A549 (cell line): Measurements from ENCODE around the gene MPPE1. TPM values are rescaled to one million over a fixed set of nuclear protein-coding genes. Genes with fewer than 3 reads are reported as not detected.

Source experiments
- ATAC-seq, 2 experiments: fragments of 200-7000 bp in 1 of 2; fragments of >200 bp in 1 of 2; cut with Nextera tagmentation in 1 of 2; cut with Tn5 transposase in 1 of 2; 3 replicates each; pipeline versions ENCODE4 v1.8.0 to v1.9.1; 2018 to 2020; ENCODE audit warnings: mild to moderate bottlenecking in 1 of 2, moderate library complexity in 1 of 2
- CTCF ChIA-PET: fragments of 300-600 bp; sonication (Branson Sonifier 250); formaldehyde crosslinking; extraction: SDS; loops from one replicate; lab custom pipeline; 2021; ENCODE audit warnings: antibody characterized with exemption, inconsistent platforms; lab: Yijun Ruan, JAX
- POLR2A ChIA-PET: fragments of 350-600 bp; formaldehyde crosslinking; extraction: SDS; loops from one replicate; lab custom pipeline; 2021; ENCODE audit warnings: antibody characterized with exemption, inconsistent platforms; lab: Yijun Ruan, JAX
- DNase-seq, 2 experiments: peaks; one replicate each; pipeline versions ENCODE4 v3.0.0 to v3.0.0-alpha.2; 2011 to 2016; ENCODE audit warnings: low read depth in 1 of 2, low spot score in 1 of 2
- FAIRE-seq: peaks from 2 replicates; lab custom pipeline; 2011; peaks lifted over from hg19 to GRCh38; lab: Jason Lieb, UNC
- H3K27ac ChIP-seq, 2 experiments: fragments of >200 bp; sonication (Bioruptor Twin); formaldehyde crosslinking; 3 replicates each; pipeline ENCODE4 v1.5.1; 2016 to 2017
- H3K4me1 ChIP-seq: fragments of >200 bp; sonication (Bioruptor Twin); formaldehyde crosslinking; 3 replicates; pipeline ENCODE4 v1.6.1; 2016
- H3K4me2 ChIP-seq: fragments of >200 bp; sonication (Bioruptor Twin); formaldehyde crosslinking; 3 replicates; pipeline ENCODE4 v1.6.1; 2016
- H3K4me3 ChIP-seq: fragments of >200 bp; sonication (Bioruptor Twin); formaldehyde crosslinking; 3 replicates; pipeline ENCODE4 v1.5.1; 2016
- H3K9me3 ChIP-seq: fragments of >200 bp; sonication (Bioruptor Twin); formaldehyde crosslinking; 3 replicates; pipeline ENCODE4 v1.6.1; 2016
- CBX2 ChIP-seq: fragments of 200-600 bp; sonication (generic); IDR thresholded peaks from 2 replicates; pipeline ENCODE4 v1.6.1; 2016; ENCODE audit warnings: low read depth, mild to moderate bottlenecking, borderline replicate concordance
- EHF ChIP-seq: fragments of 250-450 bp; sonication (Bioruptor Pico); IDR thresholded peaks from 2 replicates; pipeline ENCODE4 v1.5.0; 2020; ENCODE audit warnings: mild to moderate bottlenecking
- EHMT2 ChIP-seq: fragments of 200-600 bp; sonication (generic); IDR thresholded peaks from 2 replicates; pipeline ENCODE4 v1.6.1; 2016; ENCODE audit warnings: antibody characterized with exemption, low read depth, mild to moderate bottlenecking, moderate library complexity
- EP300 ChIP-seq, 2 experiments: fragments of >200 bp; sonication (Bioruptor Twin); formaldehyde crosslinking; IDR thresholded peaks; 2 replicates in 1 of 2; 3 replicates in 1 of 2; pipeline ENCODE4 v1.6.1; 2016 to 2017
- FOSB ChIP-seq: fragments of 250-450 bp; sonication (Bioruptor Pico); IDR thresholded peaks from 2 replicates; pipeline ENCODE4 v1.5.0; 2020; ENCODE audit warnings: mild to moderate bottlenecking, moderate library complexity
- HDAC2 ChIP-seq: fragments of 200-600 bp; sonication (generic); IDR thresholded peaks from 2 replicates; pipeline ENCODE4 v1.6.1; 2016
- HOXA7 ChIP-seq: fragments of 250-450 bp; sonication (Bioruptor Pico); IDR thresholded peaks from 2 replicates; pipeline ENCODE4 v1.5.0; 2020; ENCODE audit warnings: mild to moderate bottlenecking, moderate library complexity
- HOXB13 ChIP-seq: fragments of 250-450 bp; sonication (Bioruptor Pico); IDR thresholded peaks from 2 replicates; pipeline ENCODE4 v1.5.0; 2020; ENCODE audit warnings: low read depth, mild to moderate bottlenecking, moderate library complexity
- HOXB5 ChIP-seq: fragments of 250-450 bp; sonication (Bioruptor Pico); IDR thresholded peaks from 2 replicates; pipeline ENCODE4 v1.5.0; 2020; ENCODE audit warnings: mild to moderate bottlenecking, moderate library complexity
- JUNB ChIP-seq: fragments of >200 bp; sonication (Bioruptor Twin); formaldehyde crosslinking; IDR thresholded peaks from 2 replicates; pipeline ENCODE4 v1.6.1; 2016
- MAFK ChIP-seq: fragments of 450-650 bp; IDR thresholded peaks from 2 replicates; pipeline ENCODE4 v1.6.1; 2014; ENCODE audit not compliant: partially characterized antibody
- MYC ChIP-seq: IDR thresholded peaks from 2 replicates; pipeline ENCODE4 v1.6.1; 2012; ENCODE audit warnings: mild to moderate bottlenecking, inconsistent platforms, low read length, improper control_type of control experiment, borderline replicate concordance
- NFE2L2 ChIP-seq: fragments of 150-350 bp; conservative IDR thresholded peaks from 2 replicates; pipeline ENCODE4 v1.6.1; 2014; ENCODE audit warnings: low read length
- PBX3 ChIP-seq: IDR thresholded peaks from 2 replicates; pipeline ENCODE4 v1.6.1; 2012
- PHF8 ChIP-seq: fragments of 200-600 bp; sonication (generic); IDR thresholded peaks from 2 replicates; pipeline ENCODE4 v1.6.1; 2016; ENCODE audit warnings: low read depth, mild to moderate bottlenecking, antibody characterized with exemption, moderate library complexity, borderline replicate concordance
- RAD21 ChIP-seq, 2 experiments: fragments of >200 bp in 1 of 2; sonication (Bioruptor Twin) in 1 of 2; formaldehyde crosslinking in 1 of 2; IDR thresholded peaks in 1 of 2; conservative IDR thresholded peaks in 1 of 2; 2 replicates in 1 of 2; 3 replicates in 1 of 2; pipeline ENCODE4 v1.6.1; 2012 to 2018; ENCODE audit warnings: inconsistent platforms in 1 of 2
- RARB ChIP-seq: fragments of 250-450 bp; sonication (Bioruptor Pico); IDR thresholded peaks from 2 replicates; pipeline ENCODE4 v1.8.0; 2021; ENCODE audit warnings: mild to moderate bottlenecking, moderate library complexity
- RCOR1 ChIP-seq: fragments of 150-350 bp; IDR thresholded peaks from 2 replicates; pipeline ENCODE4 v1.6.1; 2014; ENCODE audit warnings: antibody characterized with exemption, low read length, low read depth
- RFX5 ChIP-seq: fragments of 450-650 bp; IDR thresholded peaks from 2 replicates; pipeline ENCODE4 v1.7.1; 2014; ENCODE audit warnings: antibody characterized with exemption, mild to moderate bottlenecking, moderate library complexity
- RNF2 ChIP-seq: fragments of 200-600 bp; sonication (generic); IDR thresholded peaks from 2 replicates; pipeline ENCODE4 v1.6.1; 2016; ENCODE audit warnings: low read depth, mild to moderate bottlenecking, antibody characterized with exemption, moderate library complexity, borderline replicate concordance
- SREBF2 ChIP-seq: fragments of 450-650 bp; IDR thresholded peaks from 2 replicates; pipeline ENCODE4 v1.6.1; 2014; ENCODE audit warnings: mild to moderate bottlenecking, moderate library complexity
- TP53 ChIP-seq: fragments of 250-450 bp; sonication (Bioruptor Pico); IDR thresholded peaks from 2 replicates; pipeline ENCODE4 v1.5.0; 2021; ENCODE audit warnings: mild to moderate bottlenecking, moderate library complexity
- ZC3H11A ChIP-seq: fragments of 450-650 bp; IDR thresholded peaks from 2 replicates; pipeline ENCODE4 v1.6.1; 2014; ENCODE audit warnings: antibody characterized with exemption, mild to moderate bottlenecking
- WGBS: methylation state at CpG from one replicate; pipeline ENCODE4 v1.1.6; 2017; ENCODE audit errors: missing lambda C conversion rate; 5-methylcytosine and 5-hydroxymethylcytosine counted together
- polyA plus RNA-seq, 4 experiments: library from polyadenylated mRNA; depleted of rRNA in 3 of 4; stranded (reverse); fragments of >200 nt; fragmentation: RNase III in 1 of 4; extraction: RNeasy Plus Mini Kit Qiagen cat#74134 plus additional on column Dnase treatment in 1 of 4; gene quantifications; 2 replicates in 3 of 4; 3 replicates in 1 of 4; pipeline ENCODE4 v1.2.3, GENCODE V29; 2011 to 2017
- TF ChIP-seq, protein P1 (sequence below): fragments of >200 bp; sonication (Bioruptor Twin); formaldehyde crosslinking; IDR thresholded peaks from 2 replicates; pipeline ENCODE4 v1.6.1; 2016
- TF ChIP-seq, protein P2 (sequence below): IDR thresholded peaks from 2 replicates; pipeline ENCODE4 v1.6.1; 2012; ENCODE audit warnings: low read depth, borderline replicate concordance
- TF ChIP-seq, protein P3 (sequence below): fragments of 150-350 bp; IDR thresholded peaks from 2 replicates; pipeline ENCODE4 v1.6.1; 2014; ENCODE audit warnings: low read depth, mild to moderate bottlenecking, low read length

The MPPE1 gene
- polyA plus RNA-seq, 2 of the 4 experiments (the other 2 are of a cell fraction) = 20.4 to 26.4 TPM

DNA sequence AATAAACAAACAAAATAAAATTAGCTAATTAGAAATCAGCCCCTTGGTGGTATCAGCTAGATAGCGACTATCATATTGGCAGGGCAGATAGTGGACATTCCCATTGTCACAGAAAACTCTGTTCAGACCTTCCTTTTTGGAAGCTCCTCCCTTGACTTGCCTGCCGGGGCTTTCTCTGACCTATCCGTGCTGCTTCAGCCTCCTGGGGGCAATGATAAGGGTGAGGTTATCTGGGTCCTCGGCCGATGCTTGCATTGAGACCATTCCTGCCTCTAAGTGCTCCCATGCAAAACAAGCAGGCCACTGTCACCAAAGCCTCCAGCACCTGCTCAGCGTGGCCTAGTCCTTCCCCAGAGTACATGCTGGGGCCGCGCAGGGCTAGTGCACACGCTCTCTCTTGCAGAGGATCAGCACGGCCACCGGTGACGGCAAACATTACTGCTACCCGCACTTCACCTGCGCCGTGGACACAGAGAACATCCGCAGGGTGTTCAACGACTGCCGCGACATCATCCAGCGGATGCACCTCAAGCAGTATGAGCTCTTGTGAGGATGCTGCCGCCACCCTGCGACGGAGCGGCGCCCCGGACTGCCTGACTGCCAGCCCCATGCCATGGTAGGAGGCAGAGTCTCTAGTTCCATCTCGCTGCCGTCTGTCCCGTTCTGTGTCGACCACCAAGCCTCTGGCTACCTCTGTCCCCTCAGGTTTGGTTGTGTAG is 27.4 kb downstream of the MPPE1 start:
- Histone ChIP-seq H3K4me2 (no peak overlapping the region), H3K9me3 (no peaks in the 10 kb centered on the region), H3K4me3 (no peak overlapping the region), H3K27ac (no peak overlapping the region), H3K4me1 (no peaks in the 10 kb centered on the region)
- ATAC-seq = no peak
- FAIRE-seq = no peak
- ChIA-PET POLR2A (no interaction called here), CTCF (interaction anchor here (0.6 to 1.3 kb wide), 6 partner anchors 9 to 158 kb away, joined by 3 to 5 read pairs (median 4); no protein-coding TSS in a partner anchor)
- no peak for DNase-seq
- 93% methylated on average over 29 of the region's 30 CpGs for WGBS
- TF ChIP-seq RNF2 = no peak

GRCh38 chr18:11877497-11878135 is 30.5 kb downstream of the MPPE1 start:
- WGBS = 96% methylated on average over 10 of the region's 10 CpGs
- CTCF ChIA-PET = interaction anchor here (0.9 to 2.3 kb wide), 4 partner anchors 12 to 149 kb away, joined by 3 to 8 read pairs (median 4); no protein-coding TSS in a partner anchor
- POLR2A ChIA-PET = interaction anchor here (0.7 kb wide), 1 partner anchor 19 kb away, joined by 3 read pairs; no protein-coding TSS in a partner anchor
- H3K4me3 ChIP-seq = no peak overlapping the region
- no peaks in the 10 kb centered on the region for H3K4me1 ChIP-seq
- FAIRE-seq (no peak), DNase-seq (no peak), ATAC-seq (no peak)
- H3K27ac ChIP-seq = no peak overlapping the region
- H3K4me2 ChIP-seq = no peak overlapping the region
- no peak for TF ChIP-seq JUNB
- no peak for TF ChIP-seq TP53 (CRISPR knock-in tag)
- no peak for TF ChIP-seq MAFK
- TF ChIP-seq, protein P1, sequence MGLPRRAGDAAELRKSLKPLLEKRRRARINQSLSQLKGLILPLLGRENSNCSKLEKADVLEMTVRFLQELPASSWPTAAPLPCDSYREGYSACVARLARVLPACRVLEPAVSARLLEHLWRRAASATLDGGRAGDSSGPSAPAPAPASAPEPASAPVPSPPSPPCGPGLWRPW = no peak
- no peak for TF ChIP-seq HOXB13
- TF ChIP-seq PHF8 = no peak
- TF ChIP-seq EP300 (IDR thresholded peaks at IDR 0.05) = no peak
- no peak for TF ChIP-seq RCOR1
- TF ChIP-seq PBX3 = no peak
- TF ChIP-seq RNF2 = no peak
- no peak for TF ChIP-seq CBX2
- TF ChIP-seq HOXA7 (CRISPR knock-in tag) = no peak
- no peak for TF ChIP-seq RFX5
- TF ChIP-seq FOSB = no peak
- no peak for TF ChIP-seq ZC3H11A
- no peak for TF ChIP-seq HOXB5 (CRISPR knock-in tag)
- no peaks in the 10 kb centered on the region for H3K9me3 ChIP-seq

- ChIA-PET POLR2A (interaction anchor here (0.5 kb wide), 1 partner anchor 67 kb away, joined by 3 read pairs; no protein-coding TSS in a partner anchor), CTCF (interaction anchor here (0.7 to 5.4 kb wide), 4 partner anchors 18 to 141 kb away, joined by 3 to 25 read pairs (median 4); no protein-coding TSS in a partner anchor)
- TF ChIP-seq, protein P2, sequence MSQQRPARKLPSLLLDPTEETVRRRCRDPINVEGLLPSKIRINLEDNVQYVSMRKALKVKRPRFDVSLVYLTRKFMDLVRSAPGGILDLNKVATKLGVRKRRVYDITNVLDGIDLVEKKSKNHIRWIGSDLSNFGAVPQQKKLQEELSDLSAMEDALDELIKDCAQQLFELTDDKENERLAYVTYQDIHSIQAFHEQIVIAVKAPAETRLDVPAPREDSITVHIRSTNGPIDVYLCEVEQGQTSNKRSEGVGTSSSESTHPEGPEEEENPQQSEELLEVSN = no peak
- no peak for TF ChIP-seq SREBF2
- TF ChIP-seq NFE2L2 = no peak
- TF ChIP-seq PHF8 = no peak
- TF ChIP-seq CBX2 = no peak
- no peak for TF ChIP-seq MYC
- no peak for TF ChIP-seq RNF2
- no peak for TF ChIP-seq RAD21 (conservative IDR thresholded peaks at IDR 0.05 in 1 of 2, IDR thresholded peaks at IDR 0.05 in 1 of 2)
- TF ChIP-seq RARB (CRISPR knock-in tag) = no peak
- TF ChIP-seq, protein P3, sequence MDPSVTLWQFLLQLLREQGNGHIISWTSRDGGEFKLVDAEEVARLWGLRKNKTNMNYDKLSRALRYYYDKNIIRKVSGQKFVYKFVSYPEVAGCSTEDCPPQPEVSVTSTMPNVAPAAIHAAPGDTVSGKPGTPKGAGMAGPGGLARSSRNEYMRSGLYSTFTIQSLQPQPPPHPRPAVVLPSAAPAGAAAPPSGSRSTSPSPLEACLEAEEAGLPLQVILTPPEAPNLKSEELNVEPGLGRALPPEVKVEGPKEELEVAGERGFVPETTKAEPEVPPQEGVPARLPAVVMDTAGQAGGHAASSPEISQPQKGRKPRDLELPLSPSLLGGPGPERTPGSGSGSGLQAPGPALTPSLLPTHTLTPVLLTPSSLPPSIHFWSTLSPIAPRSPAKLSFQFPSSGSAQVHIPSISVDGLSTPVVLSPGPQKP = no peak
- no peak for TF ChIP-seq EHF (CRISPR knock-in tag)
- no peak for TF ChIP-seq PBX3
- no peak for TF ChIP-seq RFX5
- no peak for TF ChIP-seq TP53 (CRISPR knock-in tag)
- TF ChIP-seq HDAC2 = no peak
- no peak for TF ChIP-seq EHMT2
- DNase-seq (no peak), FAIRE-seq (no peak), ATAC-seq (no peak)
- 85% methylated on average over 6 of the region's 8 CpGs for WGBS
- Histone ChIP-seq H3K4me2 (no peak overlapping the region), H3K4me3 (no peak overlapping the region), H3K27ac (no peak overlapping the region), H3K9me3 (no peaks in the 10 kb centered on the region), H3K4me1 (no peaks in the 10 kb centered on the region)
Measured at GRCh38 chr18:11874676-11875075, 33.4 kb downstream of the MPPE1 start.
